Stimulated activated CD4-positive, alpha-beta T cell treated with anti-CD3 and anti-CD28 coated beads, Interleukin-15, amount 100 ng/mL, for 48 hours (primary cell): ENCODE results near the gene MED31.
"Not testable (repeated sequence)": the region's sequence is repeated elsewhere in the genome, so short reads cannot be mapped to it uniquely, and the experiment has no call there.

Experiments used
- DNase-seq, 2 donors: peaks; one replicate each; pipeline ENCODE4 v3.0.0-alpha.2; 2020; ENCODE audit warnings: low read depth in 2 of 2

MED31 gene

DNA sequence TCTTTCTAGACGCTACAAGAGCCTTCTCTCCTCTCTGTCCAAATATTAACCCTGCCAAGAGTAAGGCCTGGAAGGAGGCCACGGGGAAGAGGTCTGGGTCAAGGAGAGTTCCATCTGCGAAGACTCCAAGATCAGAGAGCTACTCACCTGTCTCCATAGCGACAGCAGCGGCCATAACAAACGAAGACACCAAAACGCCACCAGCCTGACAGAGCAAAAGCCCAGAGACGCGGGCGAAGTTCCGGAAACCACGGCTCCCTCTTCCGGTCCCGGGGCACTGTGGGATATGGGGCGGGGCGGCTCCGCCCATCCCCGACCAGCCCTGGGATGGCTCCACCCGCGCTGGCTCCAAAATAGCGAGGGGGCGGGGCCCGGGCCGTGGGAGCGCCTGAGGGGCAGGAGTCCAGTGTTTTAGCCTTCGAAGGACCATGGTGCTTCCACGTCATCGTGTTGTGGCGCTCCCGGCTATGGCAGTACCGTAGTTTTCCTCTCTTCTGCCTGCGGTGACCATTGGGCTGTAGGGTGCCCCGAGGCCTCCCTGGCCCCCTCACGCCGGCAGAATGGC, at the start of gene MED31, which contains the start of gene C17orf100:
MED31 (minus strand) TSS at position 252 of the 565 bp plus-strand sequence; CDS start at position 175, 77 bp downstream.
C17orf100 (plus strand) TSS at position 409 of the 565 bp plus-strand sequence; CDS start at position 561, 152 bp downstream.
- peak; percentile 91 to 94 for DNase-seq

DNA sequence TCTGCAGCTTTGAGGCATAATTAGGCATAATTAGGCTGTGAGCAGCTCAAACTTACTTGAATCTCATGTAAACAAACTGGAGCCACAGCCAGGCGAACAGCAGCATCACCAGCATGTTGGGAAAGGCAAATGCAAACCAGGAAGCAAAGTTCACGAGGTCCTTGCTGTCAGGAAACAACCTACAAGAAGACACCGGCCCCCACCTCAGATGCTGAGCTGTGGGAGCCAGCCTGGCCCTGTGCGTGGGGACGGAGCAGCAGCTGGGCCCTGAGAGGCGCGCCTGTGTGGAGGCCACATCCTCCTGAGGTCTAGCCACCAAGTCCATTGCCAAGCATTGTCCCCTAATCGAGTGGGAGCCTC, 49.5 kb upstream of the MED31 start:
- no peak for DNase-seq

DNA sequence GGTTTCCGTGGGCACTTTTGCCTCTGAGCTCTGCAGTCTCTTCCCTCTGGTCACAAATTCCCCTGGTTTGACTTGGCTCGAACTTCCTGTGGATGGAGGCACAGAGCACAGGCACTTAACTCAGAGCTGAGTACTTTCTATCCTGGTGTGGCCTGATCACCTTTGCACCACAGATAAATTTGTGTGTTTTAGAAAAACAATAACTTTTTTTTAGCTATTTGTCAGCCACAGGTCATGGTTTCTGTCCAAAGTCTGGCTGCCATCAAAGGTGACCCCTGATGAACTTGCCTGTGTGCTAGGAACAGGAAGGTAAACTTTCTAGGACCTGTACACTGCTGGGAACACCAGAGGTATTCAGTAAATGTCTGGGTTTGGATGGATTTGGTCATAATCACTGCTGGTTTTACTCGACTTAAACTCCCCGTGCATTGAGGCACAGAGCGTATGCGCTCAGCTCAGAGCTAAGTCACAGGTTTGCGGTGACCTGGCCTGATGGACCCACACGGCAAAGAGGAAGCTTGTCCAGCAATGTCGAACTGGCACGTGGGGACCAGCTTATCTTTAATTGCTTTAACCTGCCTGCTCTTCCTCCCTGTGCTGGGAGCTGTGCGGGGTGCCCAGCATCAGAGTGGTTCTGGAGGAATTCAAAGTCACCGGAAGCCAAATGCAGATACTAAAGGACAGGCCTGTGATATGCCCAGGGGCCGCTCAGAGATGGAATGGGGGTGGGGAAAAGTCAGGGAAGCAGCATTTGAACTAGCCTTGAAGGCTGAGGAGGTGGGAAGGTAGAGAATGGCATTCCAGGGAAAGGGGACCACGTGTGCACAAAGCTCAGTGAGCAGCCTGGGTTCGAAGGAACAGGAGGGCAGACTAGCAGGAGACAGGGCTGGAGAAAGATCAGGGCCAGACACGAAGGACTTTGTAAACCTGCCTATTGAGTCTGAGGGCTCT, 48.9 kb upstream of the MED31 start:
- DNase-seq, result no peak

DNA sequence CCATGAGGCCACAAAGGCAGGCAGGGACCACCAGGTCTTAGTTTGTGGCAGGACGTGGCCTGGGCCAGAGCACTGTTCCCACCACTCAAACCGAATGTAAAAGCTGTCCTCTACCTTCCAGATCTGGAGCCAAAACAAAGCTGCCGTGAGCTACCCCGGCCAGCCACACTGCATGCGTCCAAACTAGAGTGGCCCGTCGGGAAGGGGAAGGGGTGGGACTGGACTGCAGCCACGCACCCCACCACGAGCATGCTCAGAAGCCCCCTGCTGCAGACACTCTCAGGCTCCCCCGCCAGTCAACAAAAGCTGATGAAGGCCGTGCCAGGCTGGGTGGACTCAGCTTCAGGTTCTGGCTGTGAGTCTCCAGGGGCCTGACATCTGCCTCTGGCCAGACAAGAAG, 46.6 kb upstream of the MED31 start:
- no peak for DNase-seq

DNA sequence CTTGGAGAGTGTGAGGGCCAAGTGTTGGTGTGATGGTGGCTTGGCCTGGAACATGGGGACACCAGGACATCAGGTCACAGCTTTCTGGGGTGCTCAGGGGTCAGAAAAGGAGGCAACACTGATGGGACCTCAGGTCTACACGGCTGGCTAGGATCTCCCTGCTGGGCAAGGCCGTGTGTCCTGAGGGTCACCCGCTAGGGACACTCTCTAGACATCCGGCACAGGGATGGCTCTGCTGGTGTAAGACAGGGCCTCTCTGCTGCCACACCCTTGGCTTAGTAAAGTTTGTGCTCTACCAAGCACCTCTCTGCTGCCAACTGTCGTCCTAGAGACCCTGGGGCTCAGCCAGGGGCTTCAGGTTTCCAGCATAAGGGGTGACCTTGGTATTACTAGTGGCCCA, 45.5 kb upstream of the MED31 start:
- no peak for DNase-seq

DNA sequence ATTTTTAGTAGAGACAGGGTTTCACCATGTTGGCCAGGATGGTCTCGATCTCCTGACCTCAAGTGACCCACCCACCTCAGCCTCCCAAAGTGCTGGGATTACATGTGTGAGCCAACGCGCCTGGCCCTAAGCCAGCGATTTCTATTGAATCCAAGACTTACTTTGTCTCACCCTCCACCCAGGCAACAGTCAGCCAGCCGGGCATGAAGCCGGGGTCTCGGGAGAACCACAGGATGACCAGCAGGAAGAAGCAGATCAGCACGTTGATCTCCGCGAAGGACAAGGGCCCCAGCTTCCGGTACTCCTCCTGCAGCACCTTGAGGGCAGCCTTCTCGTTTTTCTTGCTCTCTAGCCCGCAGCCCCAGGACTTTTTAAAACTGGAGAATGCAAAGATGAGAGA, 44.2 kb upstream of the MED31 start:
- DNase-seq, result no peak

DNA sequence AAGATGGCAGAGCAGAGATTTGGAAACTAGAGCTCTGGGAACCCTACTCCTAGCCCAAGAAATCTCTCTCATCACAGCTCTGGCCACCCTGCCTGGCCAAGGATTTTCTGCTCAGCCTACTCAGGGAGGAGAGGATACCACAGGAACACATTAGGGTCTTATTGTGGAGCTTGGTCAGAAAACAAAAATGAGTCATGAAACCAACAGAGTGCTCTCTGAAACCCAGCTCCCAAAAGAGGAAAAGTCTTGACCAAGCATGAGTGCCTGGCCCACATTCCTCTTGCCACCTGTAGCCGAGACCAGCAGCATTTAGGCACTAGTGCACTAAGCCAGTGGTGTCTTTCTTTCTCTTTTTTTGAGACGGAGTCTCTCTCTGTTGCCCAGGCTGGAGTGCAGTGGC, 43.6 kb upstream of the MED31 start:
- DNase-seq, result no peak

DNA sequence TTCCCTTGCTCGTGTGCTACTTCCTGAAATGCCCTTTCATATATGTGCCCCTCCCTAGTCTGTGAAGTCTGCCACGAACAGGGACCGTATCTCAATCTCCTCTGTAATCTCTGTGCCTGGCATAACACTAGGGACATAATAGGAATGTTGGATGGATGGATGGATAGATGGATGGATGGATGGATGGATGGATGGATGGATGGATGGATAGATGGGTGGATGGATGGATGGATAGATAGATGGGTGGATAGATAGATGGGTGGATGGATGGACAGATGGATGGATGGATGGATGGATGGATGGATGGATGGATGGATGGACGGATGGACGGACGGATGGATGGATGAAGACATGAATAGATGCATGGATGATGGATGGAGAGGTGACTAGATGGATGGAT, 40.6 kb upstream of the MED31 start:
- not testable (repeated sequence) for DNase-seq

DNA sequence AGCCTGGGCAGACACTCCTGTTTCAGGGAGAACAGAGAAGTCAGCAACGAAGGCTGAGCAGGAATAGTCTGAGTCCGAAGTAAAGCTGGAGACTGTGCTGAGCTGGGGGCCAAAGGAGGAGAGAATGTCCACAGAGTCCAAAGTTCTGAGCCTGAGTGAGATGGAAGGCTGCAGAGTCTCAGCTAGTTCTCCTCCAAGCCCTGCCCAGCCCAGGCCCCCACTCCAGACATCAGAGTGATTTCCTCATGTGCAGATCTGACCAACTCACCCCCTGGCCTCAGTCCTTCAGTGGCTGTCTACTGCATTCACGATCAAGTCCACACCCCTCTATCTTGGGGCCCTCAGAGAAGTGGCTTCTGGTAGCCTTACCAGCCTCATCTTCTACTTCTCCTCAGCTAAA, 40.1 kb upstream of the MED31 start:
- DNase-seq, result no peak

DNA sequence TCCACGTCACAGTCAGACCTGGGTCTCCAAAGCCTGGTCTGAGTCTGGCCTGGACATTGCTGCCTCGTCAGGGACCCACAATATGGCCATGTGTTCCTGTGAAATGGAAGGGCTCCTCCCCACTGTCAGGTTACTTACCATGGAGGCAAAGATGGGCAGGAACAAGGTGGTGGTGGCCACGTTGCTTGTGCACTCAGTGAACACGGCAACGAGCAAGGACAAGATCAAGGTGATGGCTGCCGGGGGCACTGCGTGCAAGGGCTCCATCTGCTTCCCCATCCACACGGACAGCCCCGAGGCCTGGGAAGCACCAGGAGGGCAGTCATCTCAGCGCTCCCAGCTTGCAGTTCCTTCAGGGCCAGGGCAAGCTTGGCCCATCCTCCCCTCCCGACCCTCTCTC, 39.2 kb upstream of the MED31 start:
- no peak for DNase-seq

DNA sequence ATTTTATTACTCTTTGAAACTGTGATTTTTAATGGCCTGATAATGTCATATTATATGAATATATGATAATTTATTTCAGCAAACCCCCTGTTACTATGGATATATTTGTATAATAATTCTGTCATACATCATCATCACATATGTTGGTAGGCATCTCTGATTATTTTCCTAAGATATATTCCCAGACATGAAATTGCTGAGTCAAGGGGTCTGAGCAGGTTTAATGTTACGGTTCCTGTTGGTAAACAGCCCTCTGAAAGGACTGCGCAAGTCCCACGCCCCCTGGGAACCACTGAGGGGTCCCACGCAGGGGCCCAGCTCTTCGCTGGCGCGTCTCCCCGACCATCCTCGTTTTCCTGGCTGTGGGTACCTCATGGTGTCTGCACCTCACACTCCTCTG, 37.5 kb upstream of the MED31 start:
- no peak for DNase-seq

DNA sequence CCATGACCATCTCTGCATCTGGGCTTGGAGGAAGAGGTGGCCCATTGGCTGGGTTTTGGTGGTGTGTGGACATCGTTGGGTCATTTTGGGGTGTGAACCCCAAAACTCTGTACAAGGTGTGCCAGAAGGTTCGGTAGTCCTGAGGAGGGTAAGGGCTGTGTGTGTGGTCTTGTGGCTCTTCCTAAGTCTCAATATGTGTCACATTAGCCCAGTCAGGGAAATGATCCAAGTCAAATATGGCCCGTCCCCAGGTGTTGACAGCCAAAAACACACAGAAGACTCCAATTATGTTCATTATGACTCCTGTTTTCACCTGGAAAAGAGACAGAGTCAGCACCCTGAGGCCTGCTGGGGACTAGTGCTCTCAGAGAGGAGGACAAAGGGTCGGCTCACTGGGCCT, 34.6 kb upstream of the MED31 start:
- DNase-seq, result no peak

DNA sequence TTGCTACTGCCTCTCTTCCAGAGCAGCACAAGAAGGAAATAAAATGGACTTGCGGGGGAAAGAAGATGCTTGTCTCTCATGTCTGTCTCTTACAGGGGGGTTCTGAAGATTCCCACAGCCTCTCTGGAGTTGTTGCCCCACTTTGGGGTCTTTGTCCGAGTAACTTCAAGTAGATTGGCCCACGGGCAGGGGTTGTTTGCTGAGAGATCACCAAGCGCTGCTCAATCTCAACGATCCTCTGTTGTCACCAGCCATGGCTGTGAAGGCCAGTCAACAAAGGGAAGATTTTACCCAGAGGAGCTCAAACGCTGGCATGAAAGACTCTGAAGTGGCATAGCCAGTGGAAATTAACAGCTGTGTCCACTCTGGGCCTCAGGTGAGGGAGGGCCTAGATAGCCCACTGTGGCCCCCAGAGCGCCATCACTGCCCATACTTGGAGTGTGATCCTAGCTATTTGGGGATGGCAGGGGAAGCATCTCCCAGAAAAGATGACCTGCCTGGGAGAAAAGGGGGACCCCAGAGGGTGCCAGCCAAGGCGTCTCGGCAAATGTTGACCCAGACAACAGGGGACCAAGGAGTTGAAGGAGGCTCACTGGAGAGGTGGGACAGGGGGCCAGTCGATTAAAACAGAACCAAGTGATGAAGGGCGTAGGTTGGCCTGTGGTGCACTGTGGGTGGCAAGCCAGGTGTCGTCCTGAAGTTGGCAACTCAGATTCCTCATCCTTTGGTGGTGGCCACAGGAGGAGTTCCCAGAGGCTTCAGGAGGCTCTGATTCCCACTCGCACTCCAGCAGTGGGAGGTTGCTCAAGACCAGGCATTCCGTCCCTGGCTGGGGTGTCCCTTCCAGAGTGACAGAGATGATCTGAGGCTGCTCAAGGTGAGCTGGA, 33.7 kb upstream of the MED31 start:
- DNase-seq, result no peak

DNA sequence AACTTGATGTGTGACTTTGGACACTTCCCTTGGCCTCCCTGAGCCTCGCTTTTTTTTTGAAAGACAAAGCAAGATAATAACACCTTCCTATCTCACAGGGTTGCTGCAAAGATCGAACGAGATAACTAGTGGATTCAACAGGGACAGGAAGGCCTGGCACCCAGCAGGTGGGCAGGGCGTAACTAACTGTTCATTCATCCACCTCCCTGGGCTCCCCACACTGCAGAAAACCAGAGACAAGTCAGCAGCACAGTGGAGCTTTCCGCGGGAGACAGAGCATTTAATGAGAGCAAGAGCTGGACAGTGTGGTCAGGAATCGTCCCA, 33.0 kb upstream of the MED31 start:
- DNase-seq, result no peak

DNA sequence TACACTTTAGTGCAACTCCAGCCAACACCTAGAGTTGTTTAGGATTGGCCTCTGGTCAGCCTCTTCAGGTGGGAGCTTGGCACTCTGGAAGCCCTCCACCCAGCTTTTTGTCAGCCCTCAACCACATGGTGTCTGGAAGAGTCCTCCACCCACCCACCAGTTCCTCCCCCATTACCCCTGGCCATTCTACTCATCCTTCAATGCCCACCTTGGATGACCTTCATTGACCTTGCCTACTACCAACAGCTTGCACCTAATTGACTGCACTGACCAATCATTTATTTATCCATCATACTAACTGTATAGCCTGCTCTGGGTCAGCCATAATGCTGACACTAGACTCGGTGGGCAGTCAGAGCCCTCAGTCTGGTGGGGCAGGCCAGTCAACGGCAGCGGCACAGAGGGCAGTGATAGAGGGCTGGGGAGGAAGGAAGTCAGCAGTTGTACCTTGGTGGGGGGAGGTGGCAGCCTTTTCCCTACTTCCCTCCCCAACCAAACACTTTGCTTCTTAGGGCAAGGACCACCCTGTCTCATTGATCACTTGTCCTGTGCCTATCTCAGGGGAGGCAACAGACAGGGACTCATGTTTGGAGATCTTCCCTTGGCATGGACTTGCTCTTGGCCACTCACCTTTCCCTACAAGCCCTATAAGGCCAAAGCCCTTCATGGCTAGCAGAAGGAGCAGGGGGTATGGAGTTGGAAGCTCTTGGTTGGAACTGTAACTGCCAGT, 32.5 kb upstream of the MED31 start:
- DNase-seq, result no peak

DNA sequence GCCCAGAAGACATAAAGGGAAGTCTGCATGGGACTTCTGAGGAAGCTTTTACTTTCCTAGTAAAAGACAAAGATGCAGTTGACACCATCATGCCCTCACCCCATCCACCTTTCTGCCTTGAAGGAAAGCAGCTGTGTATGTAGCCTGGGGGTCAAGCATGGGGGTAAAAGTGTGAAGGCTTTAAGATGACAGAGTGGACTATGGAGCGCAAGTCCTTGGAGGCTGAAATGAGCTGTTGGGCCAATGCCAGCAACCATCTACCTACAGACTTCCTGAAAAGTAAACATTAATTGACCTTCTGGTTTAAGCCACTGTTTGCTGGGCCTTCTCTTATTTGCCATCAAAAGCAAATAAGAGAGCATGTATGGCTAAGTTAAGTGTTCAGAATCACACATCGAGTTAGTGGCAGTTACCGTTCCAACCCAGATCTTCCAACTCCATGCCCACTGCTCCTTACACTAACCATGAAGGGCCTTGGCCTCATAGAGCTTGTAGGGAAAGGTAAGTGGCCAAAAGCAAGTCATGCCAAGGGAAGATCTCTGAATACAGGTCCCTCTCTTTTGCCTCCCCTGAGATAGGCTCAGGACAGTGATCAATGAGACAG, 31.8 kb upstream of the MED31 start:
- no peak for DNase-seq

DNA sequence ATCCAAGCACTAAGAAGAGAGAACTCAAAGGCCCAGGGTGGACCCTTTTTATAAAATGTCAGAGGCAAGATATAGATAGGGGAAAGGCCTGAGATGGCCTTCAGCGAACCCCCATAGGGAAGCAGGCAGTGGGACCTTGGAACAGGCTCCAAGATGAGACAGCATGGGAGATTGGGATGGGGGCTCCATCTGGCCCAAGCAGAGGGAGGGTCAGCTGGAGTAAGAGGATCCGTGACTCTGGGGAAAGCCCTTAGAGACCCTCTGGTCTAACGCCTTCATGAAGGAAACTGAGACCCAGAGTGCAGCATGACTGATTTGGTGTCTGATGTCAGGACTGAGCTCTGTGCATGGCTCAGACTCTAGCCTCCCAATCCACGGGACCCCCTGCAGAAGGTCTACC, 30.9 kb upstream of the MED31 start:
- no peak for DNase-seq

DNA sequence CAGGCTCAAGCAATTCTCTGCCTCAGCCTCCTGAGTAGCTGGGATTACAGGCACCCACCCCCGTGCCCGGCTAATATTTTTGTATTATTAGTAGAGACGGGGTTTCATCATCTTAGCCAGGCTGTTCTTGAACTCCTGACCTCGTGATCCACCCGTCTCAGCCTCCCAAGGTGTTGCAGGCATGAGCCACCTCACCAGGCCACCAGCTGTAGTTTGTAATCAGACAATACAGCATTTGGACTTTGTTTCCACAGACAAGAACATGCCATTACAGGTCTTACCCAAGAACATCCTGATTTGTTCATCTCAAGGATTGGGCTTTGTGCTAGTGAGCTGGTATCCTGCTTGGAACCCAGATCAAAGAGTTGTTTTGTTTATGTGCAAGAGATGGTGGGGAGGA, 30.3 kb upstream of the MED31 start:
- no peak for DNase-seq

DNA sequence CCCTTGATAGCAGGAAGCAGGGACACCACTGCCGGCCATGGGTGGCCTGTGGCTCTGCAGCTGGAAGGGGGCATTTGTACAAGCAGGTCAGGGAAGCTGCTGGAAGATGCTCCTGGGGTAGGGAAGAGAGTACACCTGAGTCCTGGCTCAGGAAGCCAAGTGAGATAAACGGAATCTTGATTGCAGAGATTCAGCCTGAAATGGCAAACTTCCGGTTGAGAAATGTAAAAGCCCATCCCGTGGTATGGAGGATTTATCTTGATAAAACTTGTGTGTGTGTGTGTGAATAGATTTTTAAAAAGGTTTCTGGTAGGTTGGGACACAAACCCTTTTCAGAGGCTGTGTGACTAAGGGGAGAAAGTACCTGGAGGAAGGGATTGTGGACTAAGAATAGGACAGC, 29.8 kb upstream of the MED31 start:
- DNase-seq, result no peak

DNA sequence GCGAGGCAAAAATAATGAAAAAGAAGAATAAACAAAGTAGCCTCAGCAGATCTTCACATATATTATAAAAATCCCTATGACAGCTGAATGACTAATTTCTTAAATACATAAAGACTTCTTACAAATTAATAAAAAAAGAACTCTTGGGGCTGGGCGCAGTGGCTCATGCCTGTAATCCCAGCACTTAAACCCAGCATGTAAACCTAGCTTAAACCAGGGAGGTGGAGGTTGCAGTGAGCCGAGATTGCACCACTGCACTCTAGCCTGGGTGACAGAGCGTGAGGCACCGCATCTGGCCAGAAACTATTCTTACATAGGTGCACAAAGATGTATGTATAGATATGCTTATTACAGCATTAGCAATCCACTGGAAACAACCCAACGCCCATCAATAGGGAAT, 27.8 kb upstream of the MED31 start:
- DNase-seq, result no peak

DNA sequence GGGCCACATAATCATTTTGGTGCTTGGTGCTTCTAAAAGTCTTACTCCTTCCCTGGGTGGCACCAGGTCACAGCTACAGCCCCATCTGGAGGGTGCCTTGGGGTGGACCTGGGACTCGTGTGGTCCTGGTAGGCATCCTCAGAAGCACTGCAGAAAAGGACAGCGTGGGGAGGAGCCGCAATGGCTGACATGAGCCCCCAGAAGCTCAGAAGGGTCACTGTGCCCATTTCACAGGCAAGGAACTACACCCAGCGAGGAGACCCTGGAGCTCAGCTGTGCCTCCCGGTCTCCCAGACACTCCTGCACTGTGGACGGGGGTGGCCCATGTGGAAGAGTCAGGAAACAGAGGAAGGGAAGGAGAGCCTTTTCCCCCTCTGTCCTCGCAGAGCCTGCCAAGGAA, 26.5 kb upstream of the MED31 start:
- no peak for DNase-seq
